Natural killer cell (primary cell): ENCODE data around the gene KCP. TPM values are rescaled to one million over a fixed set of nuclear protein-coding genes. Genes with fewer than 3 reads are reported as not detected.

Source experiments
- ATAC-seq, 3 donors: fragments of 150-1000 bp in 2 of 3; fragments of 200-7000 bp in 1 of 3; cut with Tn5 transposase; 1 replicate in 1 of 3; 2 replicates in 2 of 3; pipeline ENCODE4 v1.10.0; 2021; ENCODE audit warnings: mild to moderate bottlenecking in 2 of 3, moderate library complexity in 2 of 3
- DNase-seq, 2 donors: peaks; one replicate each; pipeline versions ENCODE4 v3.0.0 to v3.0.0-alpha.2; 2013 to 2021; ENCODE audit warnings: mixed read lengths in 1 of 2
- H3K27ac ChIP-seq: one replicate; pipeline ENCODE4 v1.5.1; 2013; ENCODE audit warnings: mild to moderate bottlenecking, low read length
- H3K27me3 ChIP-seq: one replicate; pipeline ENCODE4 v1.6.1; 2013; ENCODE audit warnings: low read length; ENCODE audit not compliant: control insufficient read depth, insufficient read depth
- H3K36me3 ChIP-seq: one replicate; pipeline ENCODE4 v1.6.1; 2013; ENCODE audit warnings: low read length; ENCODE audit not compliant: control insufficient read depth, insufficient read depth
- H3K4me1 ChIP-seq: one replicate; pipeline ENCODE4 v1.6.1; 2013; ENCODE audit warnings: low read length; ENCODE audit not compliant: control insufficient read depth, insufficient read depth
- H3K4me3 ChIP-seq: one replicate; pipeline ENCODE4 v1.5.1; 2013; ENCODE audit warnings: low read length
- H3K9me3 ChIP-seq: one replicate; pipeline ENCODE4 v1.6.1; 2013; ENCODE audit warnings: low read length; ENCODE audit not compliant: control insufficient read depth, insufficient read depth
- H3K27ac Mint-ChIP-seq, 2 donors: one replicate each; pipeline ENCODE4 v1.8.0; 2022; ENCODE audit warnings: mild to moderate bottlenecking in 2 of 2, mixed read lengths in 2 of 2, moderate library complexity in 1 of 2
- H3K27me3 Mint-ChIP-seq, 2 donors: one replicate each; pipeline ENCODE4 v1.8.0; 2022; ENCODE audit warnings: low read depth in 2 of 2, mixed read lengths in 2 of 2
- H3K36me3 Mint-ChIP-seq: one replicate; pipeline ENCODE4 v1.8.0; 2022; ENCODE audit warnings: mixed read lengths
- H3K4me1 Mint-ChIP-seq, 2 donors: one replicate each; pipeline ENCODE4 v1.8.0; 2022; ENCODE audit warnings: mixed read lengths in 2 of 2
- H3K4me3 Mint-ChIP-seq: one replicate; pipeline ENCODE4 v1.8.0; 2022; ENCODE audit warnings: mild to moderate bottlenecking, moderate library complexity, mixed read lengths
- H3K9me3 Mint-ChIP-seq, 2 donors: one replicate each; pipeline ENCODE4 v1.8.0; 2022; ENCODE audit warnings: mixed read lengths in 2 of 2
- WGBS: methylation state at CpG from one replicate; pipeline ENCODE4 v1.1.7; 2013; ENCODE audit warnings: missing lambda C conversion rate; ENCODE audit not compliant: insufficient coverage; 5-methylcytosine and 5-hydroxymethylcytosine counted together
- intact Hi-C: fragments of 100-400 bp; cut with micrococcal nuclease; formaldehyde crosslinking; loops from one replicate; pipeline ENCODE4 v1.14.2; 2022
- total RNA-seq, 4 donors: library from RNA; stranded (reverse); fragments of 120-200 nt in 1 of 4; gene quantifications; one replicate each; pipeline versions ENCODE4 v1.2.3 to v1.2.4, GENCODE V29; 2013 to 2022
- TF ChIP-seq, protein P1 (sequence below): fragments of 200-600 bp; IDR thresholded peaks from one replicate; pipeline ENCODE4 v1.8.0; 2022; ENCODE audit warnings: antibody characterized with exemption

KCP gene
- total RNA-seq, 3 donors from 2014 or later (not counting 1 experiment from before 2014, with no cell fraction given): 0.49 to 0.95 TPM; not detected in 1

DNA sequence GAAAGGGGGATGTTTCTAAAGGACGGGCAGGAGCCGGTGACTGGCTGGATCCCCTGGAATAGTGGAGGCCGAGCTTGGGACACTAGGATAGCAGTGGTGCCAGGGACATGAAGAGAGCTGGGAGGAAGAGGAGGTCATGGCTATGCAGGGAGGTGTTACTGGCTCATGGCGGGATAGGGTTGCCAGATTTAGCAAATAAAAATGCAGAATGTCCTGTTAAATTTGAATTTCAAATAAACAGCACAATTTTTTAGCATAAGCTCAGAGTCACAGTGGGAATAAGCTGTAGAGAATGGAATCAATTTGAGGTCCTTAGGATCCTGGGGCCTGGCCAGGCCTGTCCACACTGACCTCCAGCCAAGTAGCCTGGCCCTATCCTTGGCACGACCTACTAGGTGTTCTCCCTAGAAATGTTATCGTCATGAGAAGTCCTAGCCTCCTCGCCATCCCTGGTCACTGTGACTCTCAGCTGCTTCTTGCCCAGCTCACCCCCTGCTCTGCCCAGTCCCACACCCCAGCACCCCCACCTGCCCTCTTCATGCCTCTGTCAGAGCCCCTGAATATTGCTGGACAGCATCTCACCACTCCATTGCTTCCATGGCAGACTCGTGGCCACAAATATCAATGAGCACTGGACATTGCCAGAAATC lies 7.6 kb upstream of the KCP start:
- WGBS: 89% methylated on average over 5 of the region's 8 CpGs
- Mint-ChIP-seq H3K27ac (no peak overlapping the region), H3K36me3 (no peaks in the 10 kb centered on the region), H3K27me3 (peaks cover 43 to 52% of the 10 kb centered on the region in 2 donors), H3K4me1 (peaks cover 5 to 6% of the 10 kb centered on the region in 2 donors), H3K4me3 (no peak overlapping the region), H3K9me3 (no peaks in the 10 kb centered on the region)
- peaks cover 11% of the 10 kb centered on the region for H3K4me1 ChIP-seq
- intact Hi-C loops: no loop called here
- no peaks in the 10 kb centered on the region for H3K36me3 ChIP-seq
- DNase-seq (no peak), ATAC-seq (no peak)
- H3K4me3 ChIP-seq: no peak overlapping the region
- TF ChIP-seq, protein P1, sequence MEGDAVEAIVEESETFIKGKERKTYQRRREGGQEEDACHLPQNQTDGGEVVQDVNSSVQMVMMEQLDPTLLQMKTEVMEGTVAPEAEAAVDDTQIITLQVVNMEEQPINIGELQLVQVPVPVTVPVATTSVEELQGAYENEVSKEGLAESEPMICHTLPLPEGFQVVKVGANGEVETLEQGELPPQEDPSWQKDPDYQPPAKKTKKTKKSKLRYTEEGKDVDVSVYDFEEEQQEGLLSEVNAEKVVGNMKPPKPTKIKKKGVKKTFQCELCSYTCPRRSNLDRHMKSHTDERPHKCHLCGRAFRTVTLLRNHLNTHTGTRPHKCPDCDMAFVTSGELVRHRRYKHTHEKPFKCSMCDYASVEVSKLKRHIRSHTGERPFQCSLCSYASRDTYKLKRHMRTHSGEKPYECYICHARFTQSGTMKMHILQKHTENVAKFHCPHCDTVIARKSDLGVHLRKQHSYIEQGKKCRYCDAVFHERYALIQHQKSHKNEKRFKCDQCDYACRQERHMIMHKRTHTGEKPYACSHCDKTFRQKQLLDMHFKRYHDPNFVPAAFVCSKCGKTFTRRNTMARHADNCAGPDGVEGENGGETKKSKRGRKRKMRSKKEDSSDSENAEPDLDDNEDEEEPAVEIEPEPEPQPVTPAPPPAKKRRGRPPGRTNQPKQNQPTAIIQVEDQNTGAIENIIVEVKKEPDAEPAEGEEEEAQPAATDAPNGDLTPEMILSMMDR: no peak
- H3K27ac ChIP-seq: no peak overlapping the region
- H3K9me3 ChIP-seq: no peaks in the 10 kb centered on the region
- H3K27me3 ChIP-seq: peaks cover 12% of the 10 kb centered on the region

DNA sequence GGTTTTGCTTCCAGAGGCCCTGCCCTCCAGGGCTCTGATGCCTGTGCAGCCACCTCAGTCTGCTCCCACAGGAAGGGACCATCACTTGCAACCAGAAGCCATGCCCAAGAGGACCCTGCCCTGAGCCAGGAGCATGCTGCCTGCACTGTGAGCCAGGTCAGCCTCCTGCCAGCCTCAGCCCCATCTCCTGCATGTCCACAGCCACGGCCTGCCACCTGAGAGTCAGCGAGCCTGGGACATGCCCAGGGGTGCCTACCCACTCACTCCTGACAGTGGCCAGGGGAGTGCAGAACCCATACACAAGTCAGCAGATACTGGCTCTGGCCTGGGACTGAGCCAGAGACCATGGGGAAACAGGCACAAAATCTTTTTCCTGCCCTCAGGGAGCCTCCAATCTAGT lies 6.6 kb upstream of the KCP start:
- intact Hi-C loops: no loop called here
- H3K9me3 Mint-ChIP-seq: no peaks in the 10 kb centered on the region
- Histone ChIP-seq H3K9me3 (no peaks in the 10 kb centered on the region), H3K27ac (no peak overlapping the region), H3K4me3 (no peak overlapping the region), H3K27me3 (peaks cover 12% of the 10 kb centered on the region), H3K4me1 (peaks cover 11% of the 10 kb centered on the region), H3K36me3 (no peaks in the 10 kb centered on the region)
- WGBS: 96% methylated on average over 2 of the region's 2 CpGs
- no peak overlapping the region for H3K27ac Mint-ChIP-seq
- peaks cover 42 to 55% of the 10 kb centered on the region in 2 donors for H3K27me3 Mint-ChIP-seq
- ATAC-seq: no peak
- TF ChIP-seq, protein P1: no peak
- peaks cover 5 to 6% of the 10 kb centered on the region in 2 donors for H3K4me1 Mint-ChIP-seq
- no peak overlapping the region for H3K4me3 Mint-ChIP-seq
- no peak for DNase-seq
- H3K36me3 Mint-ChIP-seq: no peaks in the 10 kb centered on the region

DNA sequence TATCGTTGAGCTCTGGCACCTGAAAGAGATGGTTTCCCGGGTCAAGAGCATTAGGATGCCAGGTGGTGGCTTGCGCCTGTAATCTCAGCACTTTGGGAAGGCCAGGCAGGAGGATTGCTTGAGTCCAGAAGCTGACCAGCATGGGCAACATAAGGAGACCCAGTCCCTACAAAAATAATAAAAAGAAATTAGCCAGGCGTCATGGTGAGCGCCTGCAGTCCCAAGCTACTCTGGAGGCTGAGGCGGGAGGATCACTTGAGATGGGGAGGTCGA lies 6.1 kb upstream of the KCP start:
- ATAC-seq (no peak), DNase-seq (no peak)
- TF ChIP-seq, protein P1: no peak
- WGBS: 92% methylated on average over 7 of the region's 7 CpGs
- Histone ChIP-seq H3K4me3 (no peak overlapping the region), H3K4me1 (peaks cover 11% of the 10 kb centered on the region), H3K36me3 (no peaks in the 10 kb centered on the region), H3K27ac (no peak overlapping the region), H3K9me3 (no peaks in the 10 kb centered on the region), H3K27me3 (peaks cover 12% of the 10 kb centered on the region)
- no peak overlapping the region for H3K27ac Mint-ChIP-seq
- intact Hi-C loops: no loop called here
- no peaks in the 10 kb centered on the region for H3K36me3 Mint-ChIP-seq
- H3K4me3 Mint-ChIP-seq: no peak overlapping the region
- peaks cover 5 to 6% of the 10 kb centered on the region in 2 donors for H3K4me1 Mint-ChIP-seq
- H3K27me3 Mint-ChIP-seq: peaks cover 40 to 61% of the 10 kb centered on the region in 2 donors
- no peaks in the 10 kb centered on the region for H3K9me3 Mint-ChIP-seq
